Mammary epithelial cell (primary cell): ENCODE data around the gene XXYLT1.

ENCODE experiments used
- CTCF ChIP-seq, 2 donors: IDR thresholded peaks in 1 of 2; conservative IDR thresholded peaks in 1 of 2; 2 replicates each; pipeline ENCODE4 v1.5.1; 2011 to 2012; ENCODE audit warnings: inconsistent platforms in 2 of 2, low read length in 2 of 2, mild to moderate bottlenecking in 2 of 2, control low read depth in 1 of 2, low read depth in 1 of 2; ENCODE audit not compliant: insufficient read depth in 1 of 2; ENCODE audit errors: extremely low read depth in 1 of 2
- EZH2 ChIP-seq: IDR thresholded peaks from 2 replicates; pipeline ENCODE4 v1.6.1; 2012; ENCODE audit warnings: low read length, inconsistent platforms, borderline replicate concordance

- TF ChIP-seq CTCF (conservative IDR thresholded peaks at IDR 0.05 in 1 of 2, IDR thresholded peaks at IDR 0.05 in 1 of 2; ENCODE audit: extremely low read depth in 1 of 2, insufficient read depth in 1 of 2, low read depth in 1 of 2, low read length in 2 of 2) = no peak
- no peak for TF ChIP-seq EZH2
Observed at GRCh38 chr3:195107593-195107992, 163.4 kb downstream of the XXYLT1 start.
